Renal cortex interstitium (tissue), 11 donors: ENCODE data around the gene PELO. TPM values are rescaled to one million over a fixed set of nuclear protein-coding genes. Genes with fewer than 3 reads are reported as not detected.

Experiments used
- DNase-seq, 11 donors: peaks; one replicate each; pipeline ENCODE4 v3.0.0-alpha.2; 2013; ENCODE audit warnings: low read depth in 9 of 11, low spot score in 4 of 11; ENCODE audit errors: extremely low read depth in 1 of 11
- polyA plus RNA-seq, 3 donors: library from polyadenylated mRNA; unstranded; fragments of 120-200 nt; gene quantifications; one replicate each; pipeline ENCODE4 v1.2.1, GENCODE V29; 2013; ENCODE audit not compliant: insufficient read length in 3 of 3

The PELO gene
- polyA plus RNA-seq, 3 donors, result 26.6 to 29.6 (median 27.5) TPM

GRCh38 chr5:52791366-52791765, 3.6 kb downstream of the PELO start:
- no peak for DNase-seq

GRCh38 chr5:52794519-52794918, 6.8 kb downstream of the PELO start:
- no peak for DNase-seq

- DNase-seq, result no peak
Observed at GRCh38 chr5:52796031-52796430, 8.3 kb downstream of the PELO start.

- no peak for DNase-seq
Observed at GRCh38 chr5:52796516-52797103, 8.9 kb downstream of the PELO start.

- no peak for DNase-seq
Observed at GRCh38 chr5:52798938-52799337, 11.2 kb downstream of the PELO start.

- DNase-seq, result peak in 7 of 11 donors; percentile 57 to 80 (median 62)
Observed at GRCh38 chr5:52799358-52799982, 11.8 kb downstream of the PELO start.

- DNase-seq, result peak in 10 of 11 donors; percentile 88 to 94 (median 92)
Observed at GRCh38 chr5:52799983-52800393, 12.3 kb downstream of the PELO start.

- no peak for DNase-seq
Observed at GRCh38 chr5:52800394-52801213, 12.9 kb downstream of the PELO start.

- DNase-seq, result no peak
Observed at GRCh38 chr5:52801329-52801728, 13.6 kb downstream of the PELO start.

GRCh38 chr5:52802272-52802973, 14.7 kb downstream of the PELO start:
- no peak for DNase-seq

GRCh38 chr5:52802974-52803336, 15.2 kb downstream of the PELO start:
- no peak for DNase-seq

GRCh38 chr5:52804387-52804791, 16.7 kb downstream of the PELO start:
- no peak for DNase-seq

- DNase-seq, result no peak
Observed at GRCh38 chr5:52804981-52805380, 17.3 kb downstream of the PELO start.

- DNase-seq, result no peak
Observed at GRCh38 chr5:52805615-52806014, 17.9 kb downstream of the PELO start.

GRCh38 chr5:52807037-52807436, 19.3 kb downstream of the PELO start:
- DNase-seq, result no peak

GRCh38 chr5:52807723-52808122, 20.0 kb downstream of the PELO start:
- no peak for DNase-seq

- DNase-seq, result peak in 3 of 11 donors; percentile 67 to 82 (median 70)
Observed at GRCh38 chr5:52808316-52808901, 20.7 kb downstream of the PELO start.

GRCh38 chr5:52809884-52810283, 22.2 kb downstream of the PELO start:
- DNase-seq, result no peak

GRCh38 chr5:52810426-52810825, 22.7 kb downstream of the PELO start:
- no peak for DNase-seq
